GM19193 (cell line): ENCODE results near the gene TUBGCP2.

ENCODE experiments used
- POLR2A ChIP-seq: IDR thresholded peaks from 4 replicates; pipeline ENCODE4 v1.6.1; 2011; ENCODE audit not compliant: insufficient read depth, insufficient read length; ENCODE audit errors: extremely low read depth

The TUBGCP2 gene

DNA sequence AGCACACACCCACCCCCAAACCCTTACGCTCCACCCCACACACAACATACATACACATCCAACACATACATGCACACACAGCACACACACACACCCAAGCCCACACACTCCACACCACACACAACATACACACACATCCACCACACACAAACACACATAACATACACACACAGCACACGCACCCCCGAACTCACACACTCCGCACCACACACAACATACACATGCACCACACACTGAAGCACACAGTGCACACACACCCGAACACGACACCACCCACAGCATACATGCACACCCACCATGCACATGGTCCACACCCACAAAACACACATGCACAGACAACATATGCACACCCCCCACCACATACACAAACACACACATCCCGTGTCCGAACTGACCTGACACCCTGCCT lies 40.5 kb upstream of the TUBGCP2 start:
- peak; percentile 43 for TF ChIP-seq POLR2A

DNA sequence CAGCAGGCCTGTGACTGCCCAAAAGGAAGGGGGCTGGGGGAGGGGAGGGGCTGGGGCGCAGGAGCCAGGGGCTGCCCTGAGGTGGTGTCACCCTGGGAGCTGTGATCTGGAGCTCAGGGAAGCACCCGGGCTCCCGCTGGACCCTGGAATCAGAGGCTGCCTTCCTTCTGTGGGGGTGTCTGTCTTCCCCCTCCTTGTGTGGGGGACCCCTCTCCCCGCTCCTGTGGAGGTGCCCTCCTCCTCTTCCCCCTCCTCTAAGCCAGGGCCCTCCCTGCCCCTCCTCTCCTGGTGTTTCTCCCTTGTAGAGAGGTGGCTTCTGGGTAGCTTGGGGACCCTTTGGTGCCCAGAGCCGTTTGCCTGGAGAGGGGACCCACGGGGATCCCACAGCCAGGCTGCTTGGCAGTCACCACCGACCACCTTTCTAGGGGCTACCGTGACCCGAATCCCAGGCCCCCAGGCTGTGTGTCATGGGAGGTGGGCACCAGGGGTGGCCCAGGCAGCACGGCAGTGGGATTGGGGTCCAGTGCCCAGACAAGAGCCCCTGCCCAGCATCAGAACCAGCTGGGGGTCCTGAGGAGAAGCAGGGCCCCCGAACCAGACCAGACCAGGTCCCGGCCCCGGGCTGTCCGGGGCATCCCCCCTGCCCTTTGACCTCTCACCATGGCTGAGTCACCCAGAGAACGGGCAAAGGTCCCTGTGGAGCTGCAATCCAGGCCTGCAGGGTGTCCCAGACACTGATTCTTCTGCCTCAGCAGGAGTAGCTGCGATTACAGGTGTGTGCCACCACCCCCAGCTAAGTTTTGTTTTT lies 39.2 kb upstream of the TUBGCP2 start:
- TF ChIP-seq POLR2A, result no peak

- no peak for TF ChIP-seq POLR2A
Observed at GRCh38 chr10:133346413-133346812, 37.7 kb upstream of the TUBGCP2 start.

- no peak for TF ChIP-seq POLR2A
Observed at GRCh38 chr10:133344236-133344635, 35.6 kb upstream of the TUBGCP2 start.

DNA sequence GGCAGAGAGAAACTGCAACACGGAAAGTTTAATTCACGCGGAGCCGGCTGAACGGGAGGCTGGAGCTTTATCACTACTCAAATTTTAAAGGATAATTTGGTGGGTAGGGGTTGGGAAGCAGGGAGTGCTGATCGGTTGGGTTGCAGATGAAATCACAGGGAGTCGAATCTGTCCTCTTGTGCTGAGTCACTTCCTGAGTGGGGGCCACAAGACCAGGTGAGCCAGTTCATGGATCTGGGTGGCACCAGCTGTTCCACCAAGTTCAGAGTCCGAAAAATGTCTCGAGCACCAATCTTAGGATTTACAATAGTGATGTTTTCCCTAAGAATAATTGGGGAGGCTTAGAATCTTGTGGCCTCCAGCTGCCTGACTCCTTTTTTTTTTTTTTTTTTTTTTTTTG lies 34.9 kb upstream of the TUBGCP2 start:
- no peak for TF ChIP-seq POLR2A

DNA sequence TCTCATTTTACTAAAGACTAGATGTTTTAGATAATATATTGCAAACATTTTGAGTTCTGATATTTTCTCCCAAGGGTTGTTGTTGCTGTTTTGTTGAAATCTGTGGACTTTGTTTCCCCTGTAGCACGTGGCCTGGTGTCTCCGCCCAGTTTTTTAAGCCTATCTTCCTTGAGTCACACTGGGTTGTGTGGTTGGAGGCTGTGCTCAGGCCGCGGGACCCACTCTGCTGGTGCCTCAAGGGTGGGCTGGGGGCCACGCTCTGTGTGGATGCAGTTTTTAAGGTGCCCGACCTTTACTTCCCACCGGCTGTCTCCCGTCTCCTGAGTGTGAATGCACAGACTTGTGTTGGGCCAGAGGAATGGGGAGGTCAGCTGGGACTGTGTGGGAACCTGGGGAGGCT lies 34.3 kb upstream of the TUBGCP2 start:
- no peak for TF ChIP-seq POLR2A

- no peak for TF ChIP-seq POLR2A
Observed at GRCh38 chr10:133341983-133342382, 33.3 kb upstream of the TUBGCP2 start.

- no peak for TF ChIP-seq POLR2A
Observed at GRCh38 chr10:133339708-133340380, 31.2 kb upstream of the TUBGCP2 start.

GRCh38 chr10:133338080-133339071 lies 29.7 kb upstream of the TUBGCP2 start:
- TF ChIP-seq POLR2A, result no peak

GRCh38 chr10:133337370-133337725 lies 28.7 kb upstream of the TUBGCP2 start:
- no peak for TF ChIP-seq POLR2A

GRCh38 chr10:133336577-133337369 lies 28.1 kb upstream of the TUBGCP2 start, which contains the start of gene CALY:
CALY (minus strand) TSS chr10:133336896; CDS start chr10:133328989, 7,907 bp downstream.
- TF ChIP-seq POLR2A, result no peak

GRCh38 chr10:133336118-133336576 lies 27.5 kb upstream of the TUBGCP2 start:
- no peak for TF ChIP-seq POLR2A

DNA sequence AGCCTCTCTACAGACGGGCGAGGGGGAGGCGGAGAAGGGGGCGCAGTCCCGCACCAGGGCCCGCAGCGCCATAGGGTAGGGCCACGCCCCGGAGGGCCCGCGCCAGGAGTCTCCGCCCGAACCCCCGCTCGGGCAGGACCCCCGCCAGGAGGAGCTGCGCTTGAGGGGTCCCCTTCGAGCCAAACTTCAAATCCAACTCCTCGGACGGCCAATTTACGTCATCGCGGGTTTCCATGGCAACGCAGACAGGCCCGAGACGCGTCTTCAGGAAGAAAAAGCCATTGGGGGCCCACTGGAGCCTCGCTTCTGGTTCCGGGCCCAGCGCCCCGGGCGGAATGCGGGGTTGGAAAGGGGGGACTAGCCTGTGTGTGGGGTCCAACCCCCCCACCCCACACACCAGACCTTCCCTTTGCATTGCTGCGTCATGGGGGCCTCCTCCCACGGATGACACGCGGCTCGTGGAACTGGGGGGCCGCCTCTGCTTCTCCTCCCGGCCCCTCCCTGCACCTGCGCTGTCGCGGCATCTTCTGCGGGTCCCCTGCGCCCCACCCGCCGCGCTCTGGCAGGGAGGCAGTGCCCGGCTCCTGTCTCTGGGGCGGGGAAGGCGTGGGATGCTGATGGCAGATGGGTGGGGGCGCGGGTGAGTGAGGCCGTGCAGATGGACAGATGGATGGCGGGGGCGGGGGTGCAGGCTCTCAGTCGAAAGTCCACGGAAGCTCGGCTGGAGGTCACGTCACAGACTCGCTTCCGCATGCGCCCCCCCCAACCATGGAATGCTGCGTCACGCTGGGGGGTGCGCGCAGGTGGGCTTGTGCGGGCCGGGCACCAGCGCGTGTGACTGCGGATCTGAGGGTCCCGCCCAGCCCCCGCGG lies 26.8 kb upstream of the TUBGCP2 start:
- no peak for TF ChIP-seq POLR2A
